HG02763 (cell line): ENCODE measurements around the gene C16orf46.

Experiments
- ATAC-seq: cut with Tn5 transposase; IDR thresholded peaks from one replicate; pipeline ENCODE4 v1.9.1; 2021; ENCODE audit warnings: mild to moderate bottlenecking, moderate library complexity; ENCODE audit not compliant: unreplicated experiment

Gene C16orf46

DNA sequence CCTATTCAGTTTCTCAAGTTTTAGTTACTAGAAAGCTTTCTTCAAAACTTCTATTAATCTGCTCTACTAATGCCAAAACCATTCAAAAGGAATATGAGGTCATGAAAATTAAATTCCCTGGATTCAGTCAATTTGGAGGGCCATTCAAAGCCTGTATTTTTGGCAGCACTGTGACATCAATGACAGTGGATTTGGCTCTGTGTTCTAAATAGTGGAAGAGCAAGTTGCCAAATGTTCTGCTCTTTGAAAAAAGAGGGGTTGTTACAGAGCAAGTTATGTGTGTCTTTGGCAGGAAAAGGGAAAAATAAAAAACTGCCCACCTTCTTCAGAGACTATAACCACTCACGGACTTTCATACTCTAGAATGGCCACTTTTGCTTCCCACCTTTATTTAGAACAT lies 3.2 kb upstream of the C16orf46 start:
- ATAC-seq, result no peak

- ATAC-seq, result peak; percentile 80
Measured at GRCh38 chr16:81076566-81077075, 417 bp downstream of the C16orf46 start.

DNA sequence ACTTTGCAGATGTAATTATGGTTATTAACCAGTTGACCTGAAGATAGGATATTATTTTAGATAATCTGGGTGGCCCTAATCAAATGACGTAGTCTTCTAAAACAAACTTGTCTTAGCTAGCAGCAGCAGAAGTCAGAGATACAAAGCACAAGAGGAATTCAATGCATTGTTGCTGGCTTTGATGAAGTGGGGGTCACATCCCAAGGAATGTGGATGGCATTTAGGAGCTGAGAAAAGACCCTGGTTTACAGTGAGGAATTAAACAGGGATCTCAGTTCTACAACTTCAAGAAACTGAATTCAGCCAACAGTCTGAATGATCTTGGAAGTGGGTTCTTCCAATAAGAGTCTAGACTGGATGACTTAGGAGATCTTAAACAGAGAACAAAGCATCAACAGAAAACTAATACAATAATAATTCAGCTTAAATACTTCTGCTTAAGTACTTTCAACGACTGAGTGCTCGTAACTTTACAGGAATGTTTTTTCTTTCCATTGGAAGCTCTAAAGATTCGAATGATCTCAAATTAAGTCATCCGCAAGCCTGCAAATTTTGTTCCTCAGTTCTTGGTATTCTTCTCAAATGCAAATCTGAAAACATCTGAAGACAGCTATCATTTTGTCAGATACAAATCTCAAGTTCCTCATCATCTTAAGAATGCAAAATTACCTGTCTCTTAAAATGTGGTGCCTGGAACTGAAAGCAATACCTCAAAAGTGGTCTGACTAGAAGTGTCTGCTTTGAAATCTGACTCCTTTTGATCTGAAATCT lies 3.3 kb downstream of the C16orf46 start:
- no peak for ATAC-seq

DNA sequence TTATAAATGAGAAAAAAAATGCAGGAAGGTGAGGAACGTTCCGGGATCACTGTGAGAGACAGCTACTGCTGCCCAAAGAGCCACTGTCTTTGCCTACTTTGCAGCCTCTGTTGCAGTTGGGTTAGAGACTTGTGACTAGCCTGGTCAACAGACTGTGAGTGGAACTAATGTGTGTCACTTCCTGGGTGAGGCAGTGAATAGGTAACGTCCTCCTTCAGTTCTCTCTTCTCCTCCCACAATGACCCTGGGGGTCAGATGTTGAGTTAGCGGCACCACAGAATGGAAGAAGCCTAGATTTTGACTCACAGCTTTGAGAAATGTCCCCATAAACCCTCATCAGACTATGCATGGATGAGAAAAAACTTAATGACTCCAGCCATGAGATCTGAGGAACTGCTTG lies 5.2 kb downstream of the C16orf46 start:
- no peak for ATAC-seq

DNA sequence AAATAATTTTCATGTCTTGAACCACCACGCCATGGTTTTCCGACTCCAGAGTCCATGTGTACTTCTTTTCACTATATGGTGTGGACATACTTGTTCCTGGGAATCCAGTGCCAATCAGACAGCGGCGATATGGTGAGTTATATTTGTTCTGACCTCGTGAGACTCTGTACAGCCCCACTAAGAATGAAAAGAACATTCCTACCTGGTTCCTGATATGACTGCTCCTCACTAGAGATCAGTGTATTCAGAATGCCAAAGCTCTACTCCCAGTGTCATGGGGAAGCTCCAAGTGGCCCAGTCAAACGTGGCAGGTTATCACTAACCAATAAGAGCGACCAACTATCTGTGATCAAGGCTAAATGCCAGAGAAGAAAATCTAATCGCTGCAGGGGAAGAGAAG lies 6.1 kb downstream of the C16orf46 start:
- no peak for ATAC-seq

DNA sequence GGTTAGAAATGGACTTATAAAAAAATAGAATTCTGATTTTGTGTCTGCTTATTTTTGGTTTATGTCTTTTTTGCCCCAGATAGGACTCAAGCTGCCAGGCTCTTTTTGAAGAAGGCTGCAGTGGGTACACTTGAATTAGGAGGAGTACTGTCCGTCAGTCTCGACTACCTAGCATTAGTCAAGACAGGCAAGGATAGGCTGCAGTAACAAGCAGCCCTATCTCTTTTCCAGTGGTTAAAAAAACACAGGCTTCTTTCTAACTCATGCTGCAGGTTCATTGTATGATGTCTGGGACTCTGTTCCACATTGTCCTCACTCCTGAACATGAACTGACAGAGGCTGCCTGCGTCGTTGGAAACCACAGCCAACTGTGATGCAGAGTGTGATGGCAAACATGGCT lies 8.0 kb downstream of the C16orf46 start:
- no peak for ATAC-seq

DNA sequence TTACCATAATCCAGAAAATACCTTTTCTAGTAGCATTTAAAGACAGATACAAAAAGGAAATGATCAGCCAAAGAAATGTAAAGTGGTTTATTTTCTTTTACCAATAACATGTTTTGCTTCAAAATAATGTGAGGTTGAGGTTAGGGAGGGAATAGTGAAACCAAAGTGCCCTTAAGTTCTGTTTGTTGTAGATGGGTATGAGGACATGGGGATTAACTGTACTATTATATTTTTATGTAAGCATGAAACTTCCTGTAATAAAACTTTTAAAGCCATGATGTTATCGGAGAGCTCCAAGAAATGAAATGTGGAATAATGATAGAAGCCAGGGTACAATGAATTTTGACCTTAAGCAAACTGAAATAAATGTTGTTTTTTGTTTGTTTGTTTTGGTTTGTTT lies 9.9 kb downstream of the C16orf46 start:
- ATAC-seq, result no peak

DNA sequence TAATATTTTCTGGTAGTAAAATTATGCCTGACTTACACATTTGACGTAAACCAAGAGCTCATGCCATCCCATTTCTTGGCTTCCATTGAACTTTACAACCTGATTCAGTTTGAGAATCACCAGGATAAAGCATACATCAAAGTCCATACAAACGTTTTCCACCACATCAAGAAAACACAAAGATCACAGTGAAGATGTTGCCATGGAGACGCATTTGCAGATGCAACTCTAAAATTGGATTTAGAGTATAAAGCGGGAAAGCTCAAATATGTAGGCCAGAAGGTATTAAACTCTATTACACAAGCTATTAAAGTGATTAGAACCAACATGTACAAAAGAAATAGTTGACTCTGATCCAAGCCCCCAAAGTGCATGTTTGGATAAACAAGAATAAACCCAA lies 10.4 kb downstream of the C16orf46 start:
- ATAC-seq, result no peak

DNA sequence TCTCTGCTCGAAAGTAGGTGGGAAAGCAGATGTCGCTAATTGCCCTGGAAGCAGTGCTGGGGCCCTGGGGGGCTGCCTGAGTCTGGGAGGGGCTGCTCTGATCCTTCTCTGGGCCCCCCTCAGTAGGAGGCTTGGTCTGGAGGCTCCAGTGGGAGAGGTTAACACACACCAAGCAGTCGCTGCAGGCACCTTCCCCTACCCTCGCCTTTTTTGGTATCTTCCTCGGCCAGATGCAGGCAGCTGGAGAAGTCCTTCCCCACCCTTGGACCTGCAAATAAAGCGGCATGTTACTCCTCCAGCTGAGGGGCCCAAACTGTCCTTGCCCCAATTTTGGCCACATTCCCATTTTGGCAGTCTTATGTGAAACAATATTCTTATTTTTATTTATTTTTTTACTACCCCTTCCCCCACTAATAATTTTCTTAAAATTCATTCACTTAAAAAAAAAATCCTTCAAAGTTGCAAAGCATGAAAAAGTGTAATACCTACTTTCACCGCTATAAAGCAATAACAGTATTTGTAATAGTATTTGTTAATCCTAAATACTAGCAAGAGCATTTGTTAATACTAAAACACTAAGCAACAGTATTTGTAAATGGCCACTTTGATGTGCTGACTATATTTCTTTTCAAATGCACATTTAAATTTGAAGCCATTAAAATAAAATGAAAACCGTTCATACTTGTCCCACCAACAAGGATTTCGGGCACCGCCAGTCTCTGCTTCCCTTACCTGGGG lies 15.0 kb downstream of the C16orf46 start:
- ATAC-seq, result no peak

DNA sequence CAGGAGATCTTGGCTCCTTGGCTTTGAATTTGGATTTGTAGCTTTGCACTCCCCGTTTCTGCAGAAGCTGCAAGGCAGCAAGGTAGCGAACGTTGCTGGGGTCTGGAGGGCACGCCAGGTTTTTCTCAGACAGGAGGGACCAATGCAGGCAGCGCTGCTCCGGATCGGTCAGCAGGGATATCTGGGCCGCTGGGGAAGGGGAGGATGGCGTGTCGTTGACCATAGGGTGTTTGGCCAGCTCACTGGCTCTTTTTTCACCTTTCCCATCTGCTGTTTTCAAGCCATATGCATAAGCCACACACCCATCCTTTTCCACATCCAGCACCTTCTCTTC lies 15.8 kb downstream of the C16orf46 start:
- no peak for ATAC-seq

- ATAC-seq, result no peak
Measured at GRCh38 chr16:81060576-81061306, 16.3 kb downstream of the C16orf46 start.

GRCh38 chr16:81053761-81054160 lies 23.3 kb downstream of the C16orf46 start:
- no peak for ATAC-seq

- ATAC-seq, result no peak
Measured at GRCh38 chr16:81042821-81043220, 34.2 kb downstream of the C16orf46 start.

DNA sequence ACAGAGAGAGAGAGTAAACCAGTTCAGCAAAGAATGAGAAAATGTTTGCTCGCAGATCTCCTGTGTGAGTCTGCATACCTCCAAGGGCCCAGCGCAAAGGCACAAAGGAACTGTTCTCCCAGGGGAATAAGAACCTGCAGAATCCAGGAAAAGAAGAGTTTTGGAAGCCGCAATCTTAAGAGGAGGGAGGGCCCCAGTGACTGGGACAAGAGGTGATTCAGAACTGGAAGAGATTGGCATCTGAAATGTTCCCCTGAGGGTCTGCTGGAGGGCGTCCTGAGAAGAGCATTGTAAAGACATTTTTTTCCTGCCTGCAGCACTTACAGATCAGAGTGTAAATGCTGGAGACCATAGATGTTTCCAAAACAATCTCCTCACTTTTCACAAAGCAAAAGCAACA lies 35.3 kb downstream of the C16orf46 start:
- ATAC-seq, result no peak

GRCh38 chr16:81040842-81041241 lies 36.2 kb downstream of the C16orf46 start:
- ATAC-seq, result no peak

DNA sequence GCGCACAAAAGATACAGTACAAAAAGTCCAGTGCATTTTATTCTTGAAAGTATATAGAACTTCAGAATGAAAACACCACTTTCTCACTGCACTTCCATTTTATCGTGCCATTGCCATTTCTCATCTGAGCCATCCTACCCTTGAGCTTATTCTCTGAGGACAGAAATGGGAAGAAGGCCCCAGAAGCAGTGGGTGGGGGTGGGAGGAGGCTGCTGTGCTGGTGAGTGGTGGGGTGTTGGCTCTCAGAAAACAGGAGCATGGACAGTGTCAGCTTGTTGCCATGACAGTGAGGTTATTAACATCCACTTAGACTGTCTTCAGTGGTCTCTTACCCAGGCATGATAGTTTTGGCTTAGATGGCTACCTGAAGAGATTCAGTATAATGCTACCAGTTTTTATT lies 36.9 kb downstream of the C16orf46 start:
- no peak for ATAC-seq

DNA sequence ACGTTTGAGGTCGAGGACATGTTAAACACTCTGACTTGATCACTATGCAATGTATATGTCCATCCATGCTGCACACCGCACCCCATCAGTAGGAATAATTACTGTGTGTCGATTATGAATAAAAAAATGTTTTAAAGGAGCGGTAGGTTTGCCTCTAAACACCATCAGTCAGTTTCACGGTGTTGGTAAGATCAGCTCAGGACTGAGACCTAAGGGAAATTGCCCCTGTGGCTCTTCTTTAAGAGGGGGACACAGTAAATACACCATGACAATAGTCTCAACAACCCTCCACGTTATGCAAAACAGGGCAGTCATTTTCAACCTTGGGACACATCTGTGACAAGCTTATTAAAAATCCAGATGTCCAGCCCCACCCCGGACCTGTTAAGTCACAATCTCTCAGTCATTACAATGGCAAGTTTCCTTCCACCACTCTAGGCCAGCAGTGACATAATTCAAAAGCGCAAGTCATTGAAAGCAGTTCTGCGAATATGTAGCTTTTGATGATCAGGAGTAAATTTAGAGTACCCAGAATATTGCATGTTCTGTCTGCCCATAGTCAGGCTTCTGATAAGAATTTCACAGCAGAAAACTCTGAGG lies 40.2 kb downstream of the C16orf46 start:
- ATAC-seq, result no peak

DNA sequence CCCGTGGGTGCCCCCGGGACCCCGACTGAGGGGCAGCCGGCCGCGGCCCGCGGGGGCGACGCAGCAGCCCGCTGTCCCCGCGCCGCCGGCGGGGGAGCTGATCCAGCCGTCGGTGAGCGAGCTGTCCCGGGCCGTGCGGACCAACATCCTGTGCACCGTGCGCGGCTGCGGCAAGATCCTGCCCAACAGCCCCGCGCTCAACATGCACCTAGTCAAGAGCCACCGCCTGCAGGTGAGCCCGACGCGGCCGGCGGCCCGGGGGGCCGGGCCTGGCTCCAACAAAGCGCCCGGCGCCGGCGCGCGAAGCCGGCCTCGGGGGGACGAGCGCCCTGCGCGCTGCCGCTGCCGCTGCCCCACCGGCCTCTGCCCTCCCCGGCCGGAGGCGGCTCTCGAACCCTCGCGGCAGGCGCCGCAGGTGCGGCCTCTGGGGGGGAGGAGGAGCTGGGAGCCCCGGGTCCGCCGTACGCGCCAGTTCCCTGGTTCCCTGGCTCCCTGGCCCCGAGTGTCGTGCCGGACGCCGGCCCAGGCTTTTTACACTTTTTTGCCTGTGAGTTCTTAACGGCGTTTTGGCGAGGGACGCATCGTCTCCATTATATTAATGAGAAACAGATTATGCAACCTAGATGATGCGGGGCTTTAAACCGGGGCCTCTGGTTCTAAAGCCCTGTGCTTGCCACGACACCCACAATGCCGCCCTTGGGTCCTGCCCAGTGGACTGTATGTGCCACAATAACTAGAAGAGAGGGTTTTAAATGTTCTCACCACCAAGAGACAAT lies 40.9 kb downstream of the C16orf46 start:
- peak; percentile 49 for ATAC-seq

DNA sequence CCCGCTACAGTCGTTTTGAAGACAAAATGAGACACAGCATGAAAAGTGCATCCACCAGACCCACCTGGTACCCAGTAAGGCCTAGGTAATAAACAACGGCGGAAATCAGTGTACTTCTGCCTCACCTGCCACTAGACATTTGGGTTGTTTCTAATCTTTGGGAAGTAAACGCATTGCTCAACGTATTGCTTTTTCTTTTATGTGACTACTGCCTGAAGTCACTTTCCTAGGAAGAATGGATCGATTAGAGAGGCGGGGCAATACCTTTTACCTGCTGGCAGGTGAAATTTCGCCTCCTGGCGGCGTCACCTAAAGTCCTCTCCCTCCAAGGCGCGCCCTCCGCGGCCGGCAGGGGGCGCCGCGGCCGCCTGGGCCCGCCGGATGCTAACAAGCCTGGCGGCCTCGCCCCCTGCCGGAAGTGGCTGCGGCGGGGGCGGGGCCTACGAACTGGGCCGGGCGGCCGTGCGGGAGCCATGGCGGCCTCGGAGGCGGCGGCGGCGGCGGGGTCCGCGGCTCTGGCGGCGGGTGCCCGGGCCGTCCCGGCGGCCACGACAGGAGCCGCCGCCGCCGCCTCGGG lies 41.6 kb downstream of the C16orf46 start, which contains the start of gene ATMIN:
Gene ATMIN, plus strand, starts transcription at position 445 of the 577 bp plus-strand sequence. Its CDS starts 29 bp downstream, at position 474.
- peak; percentile 92 for ATAC-seq
